ENCODE measurements around the gene SYNGR1.

The SYNGR1 gene

GRCh38 chr22:39374801-39375200, 25.0 kb downstream of the SYNGR1 start:
- no peak for DNase-seq

- no peak for DNase-seq
These were observed 25.9 kb downstream of the SYNGR1 start for GRCh38 chr22:39375646-39376045.

- DNase-seq, result no peak
These were observed 30.3 kb downstream of the SYNGR1 start for GRCh38 chr22:39379756-39380730.

- no peak for DNase-seq
These were observed 31.4 kb downstream of the SYNGR1 start for GRCh38 chr22:39381009-39381755.

GRCh38 chr22:39381930-39382329, 32.1 kb downstream of the SYNGR1 start:
- no peak for DNase-seq

GRCh38 chr22:39382410-39382809, 32.6 kb downstream of the SYNGR1 start:
- DNase-seq, result no peak

GRCh38 chr22:39383841-39384625, 34.2 kb downstream of the SYNGR1 start:
- no peak for DNase-seq

GRCh38 chr22:39384750-39385480, 35.1 kb downstream of the SYNGR1 start:
- DNase-seq, result no peak

GRCh38 chr22:39388261-39389011, 38.6 kb downstream of the SYNGR1 start:
- peak; percentile 92 for DNase-seq

- DNase-seq, result no peak
These were observed 39.6 kb downstream of the SYNGR1 start for GRCh38 chr22:39389420-39389819.

GRCh38 chr22:39392341-39392948, 42.7 kb downstream of the SYNGR1 start:
- no peak for DNase-seq

- DNase-seq, result no peak
These were observed 46.4 kb downstream of the SYNGR1 start for GRCh38 chr22:39395936-39396796.

- no peak for DNase-seq
These were observed 47.0 kb downstream of the SYNGR1 start for GRCh38 chr22:39396797-39397195.

- no peak for DNase-seq
These were observed 51.5 kb downstream of the SYNGR1 start for GRCh38 chr22:39401301-39401631.

- no peak for DNase-seq
These were observed 55.7 kb downstream of the SYNGR1 start for GRCh38 chr22:39405346-39406085.

- no peak for DNase-seq
These were observed 58.4 kb downstream of the SYNGR1 start for GRCh38 chr22:39408173-39408572.

- DNase-seq, result no peak
These were observed 59.0 kb downstream of the SYNGR1 start for GRCh38 chr22:39408807-39409206.

GRCh38 chr22:39409516-39410029, 59.8 kb downstream of the SYNGR1 start:
- DNase-seq, result no peak

GRCh38 chr22:39410264-39410663, 60.5 kb downstream of the SYNGR1 start:
- no peak for DNase-seq
